ENCODE results near the gene MRPL24. TPM values are rescaled to one million over a fixed set of nuclear protein-coding genes. Genes with fewer than 3 reads are reported as not detected.

MRPL24 gene
- total and polyA plus RNA-seq, 9 of the 15 experiments (the other 6 are each of a cell fraction or from before 2014, with no cell fraction given): 74.3 to 267 (median 113) TPM

DNA sequence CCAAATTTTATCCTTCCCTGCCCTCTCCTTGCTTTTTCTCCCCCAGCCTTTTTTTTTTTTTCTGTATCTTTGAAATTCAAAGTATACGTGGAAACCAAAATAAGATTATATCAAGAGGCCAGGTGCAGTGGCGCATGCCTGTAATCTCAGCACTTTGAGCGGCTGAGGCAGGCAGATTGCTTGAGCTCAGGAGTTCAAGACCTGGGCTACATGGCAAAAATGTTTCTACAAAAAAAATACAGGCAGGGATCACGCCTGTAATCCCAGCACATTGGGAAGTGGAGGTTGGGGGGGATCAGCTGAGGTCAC, 19.9 kb upstream of the MRPL24 start (continued):
- TF ChIP-seq DPF2 (IDR thresholded peaks at IDR 0.05) (0 out of 2 replicates have a peak, but pooled peaks have one; percentile 8), NCOR1 (IDR thresholded peaks at IDR 0.05) (0 out of 2 replicates have a peak, but pooled peaks have one; percentile 22)

- no TSS peak for BruUV-seq (replicated peaks)
- TF ChIP-seq HIVEP1 (CRISPR knock-in tag; IDR thresholded peaks at IDR 0.05) (no peak), ZNF830 (CRISPR knock-in tag; IDR thresholded peaks at IDR 0.05) (no peak), CBX2 (IDR thresholded peaks at IDR 0.05; ENCODE audit: insufficient read depth, low read length, poor library complexity, severe bottlenecking) (no peak), HSF4 (CRISPR knock-in tag; IDR thresholded peaks at IDR 0.05; ENCODE audit: borderline replicate concordance) (no peak), ESRRA (IDR thresholded peaks at IDR 0.05; ENCODE audit: borderline replicate concordance, low read depth) (no peak), CHD1 (IDR thresholded peaks at IDR 0.05; ENCODE audit: low read length) (no peak), BCL6 (CRISPR knock-in tag; IDR thresholded peaks at IDR 0.05) (no peak), MCM3 (IDR thresholded peaks at IDR 0.05) (no peak), MECOM (CRISPR knock-in tag; IDR thresholded peaks at IDR 0.05) (peak; percentile 79), ZC3H8 (IDR thresholded peaks at IDR 0.05) (no peak), RBM34 (IDR thresholded peaks at IDR 0.05; ENCODE audit: borderline replicate concordance, insufficient read depth, low read length) (no peak), ZNF24 (IDR thresholded peaks at IDR 0.05) (0 out of 2 replicates have a peak, but pooled peaks have one; percentile 50), FOXJ3 (CRISPR knock-in tag; IDR thresholded peaks at IDR 0.05) (no peak), ZNF175 (CRISPR knock-in tag; IDR thresholded peaks at IDR 0.05; ENCODE audit: low read depth) (no peak), SREBF1 (IDR thresholded peaks at IDR 0.05; ENCODE audit: borderline replicate concordance, low read depth, low read length) (no peak), TRIM28 (IDR thresholded peaks at IDR 0.05) (no peak), NELFE (IDR thresholded peaks at IDR 0.05; ENCODE audit: insufficient read depth, insufficient read length) (no peak), ZNF224 (CRISPR knock-in tag; IDR thresholded peaks at IDR 0.05) (no peak)
- TF ChIP-seq, protein P1, sequence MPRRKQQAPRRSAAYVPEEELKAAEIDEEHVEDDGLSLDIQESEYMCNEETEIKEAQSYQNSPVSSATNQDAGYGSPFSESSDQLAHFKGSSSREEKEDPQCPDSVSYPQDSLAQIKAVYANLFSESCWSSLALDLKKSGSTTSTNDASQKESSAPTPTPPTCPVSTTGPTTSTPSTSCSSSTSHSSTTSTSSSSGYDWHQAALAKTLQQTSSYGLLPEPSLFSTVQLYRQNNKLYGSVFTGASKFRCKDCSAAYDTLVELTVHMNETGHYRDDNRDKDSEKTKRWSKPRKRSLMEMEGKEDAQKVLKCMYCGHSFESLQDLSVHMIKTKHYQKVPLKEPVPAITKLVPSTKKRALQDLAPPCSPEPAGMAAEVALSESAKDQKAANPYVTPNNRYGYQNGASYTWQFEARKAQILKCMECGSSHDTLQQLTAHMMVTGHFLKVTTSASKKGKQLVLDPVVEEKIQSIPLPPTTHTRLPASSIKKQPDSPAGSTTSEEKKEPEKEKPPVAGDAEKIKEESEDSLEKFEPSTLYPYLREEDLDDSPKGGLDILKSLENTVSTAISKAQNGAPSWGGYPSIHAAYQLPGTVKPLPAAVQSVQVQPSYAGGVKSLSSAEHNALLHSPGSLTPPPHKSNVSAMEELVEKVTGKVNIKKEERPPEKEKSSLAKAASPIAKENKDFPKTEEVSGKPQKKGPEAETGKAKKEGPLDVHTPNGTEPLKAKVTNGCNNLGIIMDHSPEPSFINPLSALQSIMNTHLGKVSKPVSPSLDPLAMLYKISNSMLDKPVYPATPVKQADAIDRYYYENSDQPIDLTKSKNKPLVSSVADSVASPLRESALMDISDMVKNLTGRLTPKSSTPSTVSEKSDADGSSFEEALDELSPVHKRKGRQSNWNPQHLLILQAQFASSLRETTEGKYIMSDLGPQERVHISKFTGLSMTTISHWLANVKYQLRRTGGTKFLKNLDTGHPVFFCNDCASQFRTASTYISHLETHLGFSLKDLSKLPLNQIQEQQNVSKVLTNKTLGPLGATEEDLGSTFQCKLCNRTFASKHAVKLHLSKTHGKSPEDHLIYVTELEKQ (CRISPR knock-in tag; IDR thresholded peaks at IDR 0.05): no peak
Observed at GRCh38 chr1:156760092-156760795, 19.4 kb upstream of the MRPL24 start.

More at GRCh38 chr1:156760092-156760795, 19.4 kb upstream of the MRPL24 start:
- Histone ChIP-seq H3K9me3 (replicated peaks; ENCODE audit: control insufficient read depth, insufficient read depth, low read depth, low read length) (no peaks in the 10 kb centered on the region), H3K4me3 (no peak overlapping the region), H3K9me1 (ENCODE audit: control insufficient read depth, insufficient read depth, low read length) (no peaks in the 10 kb centered on the region), H3K9ac (ENCODE audit: insufficient read depth in 1 of 2, low read depth in 2 of 2, low read length in 2 of 2) (peak overlapping the region in 1 of 2 experiments; percentile 57; a peak in 1 of 4 replicates), H3K36me3 (ENCODE audit: control insufficient read depth, insufficient read depth, low read length) (no peaks in the 10 kb centered on the region), H3K27me3 (ENCODE audit: control insufficient read depth in 2 of 2, insufficient read depth in 2 of 2, low read length in 2 of 2) (no peaks in the 10 kb centered on the region), H3K4me2 (ENCODE audit: insufficient read depth, low read length) (0 out of 2 replicates have a peak overlapping the region, but pooled peaks have one; percentile 22), H3K27ac (ENCODE audit: extremely low read depth, low read depth, low read length) (peak overlapping the region; percentile 36; the same call in 1 of the 3 replicates), H3K79me2 (ENCODE audit: control insufficient read depth, insufficient read depth, low read length) (0 out of 3 replicates have a peak, but pooled peaks cover 6% of the 10 kb centered on the region), H2AFZ (ENCODE audit: low read depth, low read length) (no peak overlapping the region), H3K4me1 (replicated peaks in 1 of 2; ENCODE audit: control insufficient read depth in 2 of 2, insufficient read depth in 2 of 2, low read length in 2 of 2) (peaks cover 29 to 31% of the 10 kb centered on the region in 2 experiments; a peak in 4 of 5 replicates), H4K20me1 (replicated peaks; ENCODE audit: control insufficient read depth, insufficient read depth, low read length) (no peaks in the 10 kb centered on the region)
- intact Hi-C loops (cut with micrococcal nuclease) (no loop called here), in situ Hi-C loops (cut with MboI) (no loop called here)
- ATAC-seq (peak; percentile 41; the same call in 2 of the 3 replicates), FAIRE-seq (peak; percentile 59), DNase-seq (ENCODE audit: extremely low read depth in 1 of 4, low spot score in 3 of 4) (peak in 1 of 4 experiments; percentile 50)
- 64% methylated on average over 6 of the region's 6 CpGs for WGBS (ENCODE audit: insufficient coverage, low coverage, missing lambda C conversion rate)
- ChIA-PET POLR2A (interaction anchor here (1.1 to 1.5 kb wide), 2 partner anchors 9 to 17 kb away, joined by 4 to 6 read pairs; no protein-coding TSS in a partner anchor), CTCF (ENCODE audit: low intra/inter-chr PET ratio) (no interaction called here)
